Parathyroid adenoma (tissue), 2 donors: ENCODE results near the gene AMBP.

ENCODE experiments used
- H2AFZ ChIP-seq: fragments of 300-600 bp; sonication (generic); one replicate; pipeline ENCODE4 v1.7.0; 2017; ENCODE audit warnings: antibody characterized with exemption, mild to moderate bottlenecking
- H3K27ac ChIP-seq: fragments of 300-600 bp; sonication (generic); one replicate; pipeline ENCODE4 v1.7.0; 2017
- H3K27me3 ChIP-seq: fragments of 300-600 bp; sonication (generic); one replicate; pipeline ENCODE4 v1.7.0; 2017; ENCODE audit warnings: low read length; ENCODE audit not compliant: control insufficient read depth, insufficient read depth
- H3K36me3 ChIP-seq: fragments of 300-600 bp; sonication (generic); one replicate; pipeline ENCODE4 v1.7.0; 2017; ENCODE audit warnings: low read length; ENCODE audit not compliant: control insufficient read depth, insufficient read depth
- H3K4me1 ChIP-seq: fragments of 300-600 bp; sonication (generic); one replicate; pipeline ENCODE4 v1.7.0; 2017; ENCODE audit warnings: control low read depth
- H3K4me2 ChIP-seq: fragments of 300-600 bp; sonication (generic); one replicate; pipeline ENCODE4 v1.7.0; 2017; ENCODE audit warnings: low read length
- H3K4me3 ChIP-seq: fragments of 300-600 bp; sonication (generic); one replicate; pipeline ENCODE4 v1.7.0; 2017; ENCODE audit warnings: low read depth, low read length
- H3K79me2 ChIP-seq: fragments of 300-600 bp; sonication (generic); one replicate; pipeline ENCODE4 v1.7.0; 2017; ENCODE audit warnings: control low read depth
- H3K9ac ChIP-seq: fragments of 300-600 bp; sonication (generic); one replicate; pipeline ENCODE4 v1.7.0; 2017; ENCODE audit warnings: mild to moderate bottlenecking
- H3K9me3 ChIP-seq: fragments of 300-600 bp; sonication (generic); one replicate; pipeline ENCODE4 v1.7.0; 2017; ENCODE audit warnings: low read length; ENCODE audit not compliant: control insufficient read depth
- TF ChIP-seq, protein P1 (sequence below): fragments of 300-600 bp; sonication (generic); IDR thresholded peaks from one replicate; pipeline ENCODE4 v1.7.0; 2017; ENCODE audit warnings: antibody characterized with exemption, mild to moderate bottlenecking
- donor health status: primary hyperparathyroidism.

AMBP gene

DNA sequence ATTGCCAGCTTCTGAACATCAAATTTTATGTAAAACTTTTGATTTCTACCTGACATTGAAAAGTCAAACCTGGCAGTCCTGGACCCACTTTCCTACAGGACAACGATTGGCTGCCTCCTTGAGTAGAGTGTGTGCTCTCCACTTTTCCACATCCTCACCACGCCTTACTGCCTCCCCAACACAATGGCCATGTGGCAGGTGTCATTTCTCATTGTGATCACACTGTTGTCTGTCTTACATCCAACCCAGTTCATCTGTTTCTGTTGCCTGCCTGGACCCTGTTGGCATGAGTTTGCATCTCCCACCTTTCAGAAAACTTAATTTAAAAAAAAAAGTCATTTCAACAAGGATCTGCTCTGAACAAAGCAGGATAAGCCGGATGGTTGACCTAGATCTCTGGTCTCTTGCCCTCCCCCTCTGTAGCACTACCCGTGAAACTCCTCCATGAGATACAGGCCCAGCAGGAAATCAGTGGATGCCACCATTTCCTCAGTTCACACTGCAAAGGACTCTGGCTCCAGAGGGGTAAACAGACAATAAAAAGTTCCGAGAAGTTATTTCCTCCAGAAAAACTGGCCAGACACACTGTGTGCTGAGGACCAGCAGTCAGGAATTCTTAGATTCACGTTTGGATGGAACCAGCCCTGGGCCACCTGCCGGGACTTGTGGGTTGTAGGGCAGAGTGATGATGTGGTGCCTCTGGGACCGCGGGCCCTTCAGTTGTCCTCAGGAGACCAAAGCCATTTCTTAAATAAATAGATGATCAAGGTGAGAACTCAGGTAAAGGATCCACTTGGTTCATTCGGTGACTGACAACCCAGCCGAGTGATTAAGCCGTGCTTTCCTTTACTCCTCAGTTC lies 48.6 kb downstream of the AMBP start:
- Histone ChIP-seq H3K27me3 (no peaks in the 10 kb centered on the region), H3K4me1 (no peaks in the 10 kb centered on the region), H3K27ac (no peak overlapping the region), H3K36me3 (no peaks in the 10 kb centered on the region), H3K9ac (no peak overlapping the region), H3K4me3 (no peak overlapping the region), H3K9me3 (no peaks in the 10 kb centered on the region), H3K79me2 (no peaks in the 10 kb centered on the region), H3K4me2 (no peak overlapping the region), H2AFZ (no peak overlapping the region)
- TF ChIP-seq, protein P1, sequence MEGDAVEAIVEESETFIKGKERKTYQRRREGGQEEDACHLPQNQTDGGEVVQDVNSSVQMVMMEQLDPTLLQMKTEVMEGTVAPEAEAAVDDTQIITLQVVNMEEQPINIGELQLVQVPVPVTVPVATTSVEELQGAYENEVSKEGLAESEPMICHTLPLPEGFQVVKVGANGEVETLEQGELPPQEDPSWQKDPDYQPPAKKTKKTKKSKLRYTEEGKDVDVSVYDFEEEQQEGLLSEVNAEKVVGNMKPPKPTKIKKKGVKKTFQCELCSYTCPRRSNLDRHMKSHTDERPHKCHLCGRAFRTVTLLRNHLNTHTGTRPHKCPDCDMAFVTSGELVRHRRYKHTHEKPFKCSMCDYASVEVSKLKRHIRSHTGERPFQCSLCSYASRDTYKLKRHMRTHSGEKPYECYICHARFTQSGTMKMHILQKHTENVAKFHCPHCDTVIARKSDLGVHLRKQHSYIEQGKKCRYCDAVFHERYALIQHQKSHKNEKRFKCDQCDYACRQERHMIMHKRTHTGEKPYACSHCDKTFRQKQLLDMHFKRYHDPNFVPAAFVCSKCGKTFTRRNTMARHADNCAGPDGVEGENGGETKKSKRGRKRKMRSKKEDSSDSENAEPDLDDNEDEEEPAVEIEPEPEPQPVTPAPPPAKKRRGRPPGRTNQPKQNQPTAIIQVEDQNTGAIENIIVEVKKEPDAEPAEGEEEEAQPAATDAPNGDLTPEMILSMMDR, result no peak

DNA sequence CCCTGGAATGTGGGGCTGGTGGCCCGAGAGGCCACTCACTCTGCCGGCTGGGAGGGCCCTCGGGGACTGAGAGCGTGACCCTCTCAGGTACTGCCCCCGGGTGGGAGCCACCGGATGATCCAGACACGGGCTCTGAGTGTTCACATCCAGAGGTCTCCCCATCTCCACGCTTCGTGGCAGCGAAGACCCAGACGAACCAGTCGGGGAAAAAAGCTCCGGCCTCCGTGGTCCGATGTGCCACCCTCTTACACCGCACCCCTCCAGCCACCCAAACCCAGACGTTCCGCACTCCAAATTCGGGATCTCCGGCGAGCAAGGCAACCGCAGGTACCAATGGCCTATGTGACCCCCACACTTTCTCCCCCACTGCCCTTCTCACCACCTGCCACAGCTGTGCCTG lies 49.5 kb downstream of the AMBP start:
- TF ChIP-seq, protein P1, result no peak
- Histone ChIP-seq H3K4me1 (no peaks in the 10 kb centered on the region), H2AFZ (no peak overlapping the region), H3K36me3 (no peaks in the 10 kb centered on the region), H3K9ac (no peak overlapping the region), H3K4me3 (no peak overlapping the region), H3K4me2 (no peak overlapping the region), H3K79me2 (no peaks in the 10 kb centered on the region), H3K27ac (no peak overlapping the region), H3K27me3 (no peaks in the 10 kb centered on the region), H3K9me3 (no peaks in the 10 kb centered on the region)

DNA sequence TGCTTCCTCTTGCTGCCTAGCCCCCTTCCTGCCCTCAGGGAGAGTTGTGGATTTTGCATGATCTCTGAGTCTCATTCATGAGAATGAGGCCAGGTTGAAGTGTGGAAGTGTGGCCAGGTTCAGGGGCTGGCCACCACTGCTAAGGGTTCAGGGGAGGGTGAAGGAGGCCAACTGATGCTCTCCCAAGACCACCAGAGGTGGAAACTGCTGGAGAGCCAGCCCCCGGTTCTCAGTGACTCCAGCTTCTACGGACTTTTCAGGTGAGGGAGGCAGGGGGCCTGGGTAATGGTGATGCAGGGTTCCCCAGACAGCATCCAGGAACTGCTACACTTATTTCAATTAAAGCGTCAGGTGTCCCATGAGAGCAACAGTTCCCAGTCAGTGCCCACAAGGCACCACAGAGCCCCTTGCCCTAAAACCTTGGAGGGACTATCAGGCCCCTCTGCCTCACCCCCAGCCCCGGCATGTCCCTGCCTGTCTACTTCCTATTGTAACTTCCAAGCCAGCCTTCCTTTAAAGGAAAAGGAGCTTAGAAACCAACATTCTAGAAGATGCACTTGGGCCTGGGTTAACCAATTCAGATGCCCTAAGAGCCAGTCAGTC lies 50.1 kb downstream of the AMBP start:
- TF ChIP-seq, protein P1, result no peak
- H3K4me1 ChIP-seq, result no peaks in the 10 kb centered on the region
- H3K9me3 ChIP-seq, result no peaks in the 10 kb centered on the region
- H3K4me2 ChIP-seq, result no peak overlapping the region
- H3K27me3 ChIP-seq, result no peaks in the 10 kb centered on the region
- no peaks in the 10 kb centered on the region for H3K79me2 ChIP-seq
- H3K4me3 ChIP-seq, result no peak overlapping the region
- H3K9ac ChIP-seq, result no peak overlapping the region
- H3K27ac ChIP-seq, result no peak overlapping the region
- no peak overlapping the region for H2AFZ ChIP-seq
- no peaks in the 10 kb centered on the region for H3K36me3 ChIP-seq

DNA sequence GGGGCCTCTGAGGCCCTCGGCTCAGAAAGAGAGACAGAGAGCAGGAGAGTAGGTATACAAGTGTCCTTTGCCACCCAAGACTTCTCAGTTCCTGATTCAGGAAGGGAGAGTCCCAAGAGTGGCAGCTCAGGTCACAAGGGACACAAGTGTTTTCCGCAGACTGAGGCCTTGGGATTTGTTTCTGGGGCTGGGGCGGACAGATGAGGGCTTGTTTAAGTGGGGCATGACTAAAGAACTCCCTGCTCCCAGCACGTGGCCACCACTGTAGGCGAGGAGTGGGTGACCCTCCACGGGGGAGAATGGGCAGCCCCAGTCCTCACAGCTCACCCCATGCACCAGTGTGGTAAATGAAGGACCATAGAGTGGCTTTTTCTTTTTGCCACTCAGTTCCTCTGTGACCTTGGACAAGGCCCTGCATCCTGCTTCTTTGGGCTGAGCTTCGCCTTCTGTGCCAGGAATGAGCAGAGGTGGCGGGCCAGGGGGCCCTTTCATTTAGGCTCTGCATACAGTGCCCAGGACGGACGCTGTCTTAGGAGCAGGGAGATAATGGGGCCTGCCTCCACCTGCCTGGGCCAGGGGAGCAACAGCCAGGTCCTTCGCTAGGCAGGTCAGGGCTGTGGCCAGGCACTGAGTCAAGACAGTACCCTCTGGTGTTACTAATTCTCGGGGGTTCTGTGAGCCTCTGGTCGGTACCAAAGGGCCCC lies 50.8 kb downstream of the AMBP start:
- no peaks in the 10 kb centered on the region for H3K36me3 ChIP-seq
- no peak overlapping the region for H3K4me3 ChIP-seq
- H2AFZ ChIP-seq, result no peak overlapping the region
- TF ChIP-seq, protein P1, result no peak
- no peak overlapping the region for H3K27ac ChIP-seq
- H3K4me2 ChIP-seq, result no peak overlapping the region
- no peaks in the 10 kb centered on the region for H3K9me3 ChIP-seq
- H3K27me3 ChIP-seq, result no peaks in the 10 kb centered on the region
- no peaks in the 10 kb centered on the region for H3K79me2 ChIP-seq
- no peak overlapping the region for H3K9ac ChIP-seq
- no peaks in the 10 kb centered on the region for H3K4me1 ChIP-seq
